Breast epithelium (tissue), 4 donors: Measurements from ENCODE around the gene ASF1A. TPM values are rescaled to one million over a fixed set of nuclear protein-coding genes. Genes with fewer than 3 reads are reported as not detected.

ENCODE experiments used
- DNase-seq, 2 donors: peaks; one replicate each; pipeline ENCODE4 v3.0.0-alpha.2; 2019; ENCODE audit warnings: low spot score in 2 of 2
- H3K27ac ChIP-seq, 2 donors: fragments of 200-600 bp; sonication (generic) in 1 of 2; one replicate each; pipeline ENCODE4 v1.5.1; 2016 to 2019; ENCODE audit warnings: mild to moderate bottlenecking in 1 of 2
- H3K27me3 ChIP-seq, 2 donors: fragments of 200-600 bp; sonication (generic) in 1 of 2; one replicate each; pipeline versions ENCODE4 v1.5.1 to v1.6.0; 2017 to 2019; ENCODE audit warnings: control low read depth in 1 of 2, mild to moderate bottlenecking in 1 of 2
- H3K36me3 ChIP-seq: fragments of 200-600 bp; one replicate; pipeline ENCODE4 v1.5.1; 2019
- H3K4me1 ChIP-seq, 2 donors: fragments of 200-600 bp; sonication (generic); one replicate each; pipeline ENCODE4 v1.5.1; 2016 to 2019; ENCODE audit warnings: control low read depth in 1 of 2
- H3K4me3 ChIP-seq, 3 donors: fragments of 200-600 bp; sonication (generic); 1 replicate in 2 of 3; 2 replicates in 1 of 3; pipeline ENCODE4 v1.5.1; 2016 to 2019; ENCODE audit warnings: mild to moderate bottlenecking in 3 of 3, moderate library complexity in 2 of 3
- H3K9me3 ChIP-seq, 2 donors: fragments of 200-600 bp; sonication (generic) in 1 of 2; one replicate each; pipeline ENCODE4 v1.5.1; 2016 to 2019; ENCODE audit warnings: control low read depth in 1 of 2
- CTCF ChIP-seq, 3 donors: fragments of 450-650 bp; IDR thresholded peaks; one replicate each; pipeline ENCODE4 v1.5.1; 2016 to 2017; ENCODE audit warnings: antibody characterized with exemption in 3 of 3, mild to moderate bottlenecking in 3 of 3, moderate library complexity in 3 of 3
- POLR2A ChIP-seq: fragments of 450-650 bp; IDR thresholded peaks from one replicate; pipeline ENCODE4 v1.6.1; 2016; ENCODE audit warnings: antibody characterized with exemption, mild to moderate bottlenecking, moderate library complexity
- POLR2AphosphoS5 ChIP-seq, 3 donors: sonication (generic); formaldehyde crosslinking; IDR thresholded peaks; one replicate each; pipeline ENCODE4 v1.6.1; 2017; ENCODE audit warnings: antibody characterized with exemption in 3 of 3
- intact Hi-C: fragments of 100-400 bp; cut with DNase I; formaldehyde crosslinking; loops from one replicate; pipeline ENCODE4 v1.15.1; 2023; ENCODE audit warnings: low total_unique reads
- total RNA-seq, 3 donors: library from RNA; depleted of rRNA; stranded (reverse); fragments of >200 nt; gene quantifications; one replicate each; pipeline ENCODE4 v1.1.0, GENCODE V29; 2016

ASF1A gene
- total RNA-seq, 3 donors from 2014 or later: 8.6 to 13.2 (median 10.5) TPM

- Histone ChIP-seq H3K4me1 (no peaks in the 10 kb centered on the region), H3K27me3 (no peaks in the 10 kb centered on the region), H3K4me3 (no peak overlapping the region), H3K27ac (no peak overlapping the region), H3K9me3 (no peaks in the 10 kb centered on the region), H3K36me3 (peaks cover 6% of the 10 kb centered on the region)
- TF ChIP-seq POLR2AphosphoS5 (IDR thresholded peaks at IDR 0.05) (no peak), POLR2A (no peak), CTCF (IDR thresholded peaks at IDR 0.05) (no peak)
- DNase-seq: no peak
- intact Hi-C loops: no loop called here
Observed at GRCh38 chr6:118912646-118913045, 18.7 kb downstream of the ASF1A start.

- TF ChIP-seq POLR2AphosphoS5 (IDR thresholded peaks at IDR 0.05) (no peak), POLR2A (no peak), CTCF (IDR thresholded peaks at IDR 0.05) (no peak)
- peaks cover 6% of the 10 kb centered on the region for H3K36me3 ChIP-seq
- no peaks in the 10 kb centered on the region for H3K4me1 ChIP-seq
- no peak overlapping the region for H3K27ac ChIP-seq
- DNase-seq: no peak
- H3K27me3 ChIP-seq: no peaks in the 10 kb centered on the region
- no peaks in the 10 kb centered on the region for H3K9me3 ChIP-seq
- intact Hi-C loops: no loop called here
- no peak overlapping the region for H3K4me3 ChIP-seq
Observed at GRCh38 chr6:118913161-118913560, 19.2 kb downstream of the ASF1A start.

- Histone ChIP-seq H3K27me3 (no peaks in the 10 kb centered on the region), H3K9me3 (no peaks in the 10 kb centered on the region), H3K36me3 (no peaks in the 10 kb centered on the region), H3K4me3 (no peak overlapping the region), H3K27ac (no peak overlapping the region), H3K4me1 (no peaks in the 10 kb centered on the region)
- intact Hi-C loops: no loop called here
- TF ChIP-seq CTCF (IDR thresholded peaks at IDR 0.05) (no peak), POLR2A (no peak), POLR2AphosphoS5 (IDR thresholded peaks at IDR 0.05) (no peak)
- DNase-seq: no peak
Observed at GRCh38 chr6:118914598-118914997, 20.6 kb downstream of the ASF1A start.

- Histone ChIP-seq H3K27ac (no peak overlapping the region), H3K36me3 (no peaks in the 10 kb centered on the region), H3K9me3 (no peaks in the 10 kb centered on the region), H3K27me3 (no peaks in the 10 kb centered on the region), H3K4me1 (no peaks in the 10 kb centered on the region), H3K4me3 (no peak overlapping the region)
- TF ChIP-seq POLR2A (no peak), CTCF (IDR thresholded peaks at IDR 0.05) (no peak), POLR2AphosphoS5 (IDR thresholded peaks at IDR 0.05) (no peak)
- intact Hi-C loops: no loop called here
- no peak for DNase-seq
Observed at GRCh38 chr6:118917546-118918328, 23.8 kb downstream of the ASF1A start.

- H3K36me3 ChIP-seq: no peaks in the 10 kb centered on the region
- TF ChIP-seq POLR2AphosphoS5 (IDR thresholded peaks at IDR 0.05): no peak
- TF ChIP-seq POLR2A: no peak
- TF ChIP-seq CTCF (IDR thresholded peaks at IDR 0.05): no peak
- intact Hi-C loops: no loop called here
- no peak for DNase-seq
- H3K27me3 ChIP-seq: no peaks in the 10 kb centered on the region
- no peaks in the 10 kb centered on the region for H3K9me3 ChIP-seq
- no peaks in the 10 kb centered on the region for H3K4me1 ChIP-seq
- no peak overlapping the region for H3K27ac ChIP-seq
- no peak overlapping the region for H3K4me3 ChIP-seq
Observed at GRCh38 chr6:118918329-118918725, 24.4 kb downstream of the ASF1A start.
